HepG2 (cell line): Measurements from ENCODE around the gene CDK3. TPM values are rescaled to one million over a fixed set of nuclear protein-coding genes. Genes with fewer than 3 reads are reported as not detected.
A peak's percentile ranks its signal among the peaks of the same experiment; 100 is the strongest.

Experiments
- FOXC1 ChIP-seq: sonication (generic); formaldehyde crosslinking; IDR thresholded peaks from 2 replicates; pipeline ENCODE4 v1.8.0; 2022; ENCODE audit warnings: mild to moderate bottlenecking, missing genetic modification reagents, borderline replicate concordance
- FOXJ3 ChIP-seq: sonication (generic); formaldehyde crosslinking; IDR thresholded peaks from 2 replicates; pipeline ENCODE4 v1.4.0; 2020; ENCODE audit warnings: missing genetic modification reagents, mild to moderate bottlenecking, borderline replicate concordance
- IRF1 ChIP-seq: sonication (generic); formaldehyde crosslinking; IDR thresholded peaks from 2 replicates; pipeline ENCODE4 v1.4.0; 2020; ENCODE audit warnings: low read depth, mild to moderate bottlenecking, missing genetic modification reagents
- MIER3 ChIP-seq: IDR thresholded peaks from 2 replicates; pipeline ENCODE4 v1.6.1; 2016; ENCODE audit warnings: missing compliant biosample characterization, borderline replicate concordance
- MLX ChIP-seq: IDR thresholded peaks from 2 replicates; pipeline ENCODE4 v1.6.1; 2016
- NR2C2 ChIP-seq: sonication (generic); formaldehyde crosslinking; IDR thresholded peaks from 2 replicates; pipeline ENCODE4 v1.4.0; 2020; ENCODE audit warnings: missing genetic modification reagents, mild to moderate bottlenecking, moderate library complexity, borderline replicate concordance
- POGZ ChIP-seq: sonication (generic); formaldehyde crosslinking; IDR thresholded peaks from 2 replicates; pipeline ENCODE4 v1.4.0; 2020; ENCODE audit warnings: mild to moderate bottlenecking, missing genetic modification reagents
- RAD51 ChIP-seq: fragments of 450-650 bp; IDR thresholded peaks from 2 replicates; pipeline ENCODE4 v1.6.1; 2016; ENCODE audit warnings: borderline replicate concordance
- RFXANK ChIP-seq: IDR thresholded peaks from 2 replicates; pipeline ENCODE4 v1.6.1; 2016
- RFXAP ChIP-seq: sonication (generic); formaldehyde crosslinking; IDR thresholded peaks from 2 replicates; pipeline ENCODE4 v1.4.0; 2020; ENCODE audit warnings: missing genetic modification reagents, borderline replicate concordance
- SRSF9 ChIP-seq: fragments of 200-400 bp; formaldehyde crosslinking; IDR thresholded peaks from 2 replicates; pipeline ENCODE4 v1.6.1; 2018; ENCODE audit warnings: borderline replicate concordance, mild to moderate bottlenecking, low read depth, low read length; ENCODE audit not compliant: insufficient read depth, poor library complexity, severe bottlenecking
- TFE3 ChIP-seq: IDR thresholded peaks from 2 replicates; pipeline ENCODE4 v1.6.1; 2016
- THYN1 ChIP-seq: sonication (generic); formaldehyde crosslinking; IDR thresholded peaks from 2 replicates; pipeline ENCODE4 v1.8.1; 2023; ENCODE audit warnings: low read depth, mild to moderate bottlenecking, moderate library complexity, missing genetic modification reagents, borderline replicate concordance
- U2AF1 ChIP-seq: fragments of 200-400 bp; formaldehyde crosslinking; optimal IDR thresholded peaks from 2 replicates; pipeline ENCODE3; 2017; ENCODE audit warnings: mild to moderate bottlenecking, low read depth, low read length
- ZBED4 ChIP-seq: sonication (generic); formaldehyde crosslinking; IDR thresholded peaks from 2 replicates; pipeline ENCODE4 v1.4.0; 2020; ENCODE audit warnings: missing genetic modification reagents, borderline replicate concordance
- ZBTB21 ChIP-seq: sonication (generic); formaldehyde crosslinking; IDR thresholded peaks from 2 replicates; pipeline ENCODE4 v1.4.0; 2020; ENCODE audit warnings: missing genetic modification reagents
- ZFP1 ChIP-seq: IDR thresholded peaks from 2 replicates; pipeline ENCODE4 v1.6.1; 2016
- ZNF264 ChIP-seq: sonication (generic); formaldehyde crosslinking; IDR thresholded peaks from 2 replicates; pipeline ENCODE4 v1.4.0; 2020; ENCODE audit warnings: missing genetic modification reagents
- ZNF30 ChIP-seq: sonication (generic); formaldehyde crosslinking; IDR thresholded peaks from 2 replicates; pipeline ENCODE4 v1.5.0; 2020; ENCODE audit warnings: mild to moderate bottlenecking, missing genetic modification reagents
- ZNF724P ChIP-seq: sonication (generic); formaldehyde crosslinking; IDR thresholded peaks from 2 replicates; pipeline ENCODE4 v1.8.0; 2022; ENCODE audit warnings: missing genetic modification reagents, borderline replicate concordance
- ZNF75D ChIP-seq: sonication (generic); formaldehyde crosslinking; IDR thresholded peaks from 2 replicates; pipeline ENCODE4 v1.8.1; 2023; ENCODE audit warnings: missing genetic modification reagents, mild to moderate bottlenecking, borderline replicate concordance
- ZNF878 ChIP-seq: sonication (generic); formaldehyde crosslinking; IDR thresholded peaks from 2 replicates; pipeline ENCODE4 v1.8.1; 2023; ENCODE audit warnings: mild to moderate bottlenecking, missing genetic modification reagents, moderate library complexity
- polyA plus RNA-seq, 8 experiments: library from polyadenylated mRNA; depleted of rRNA in 3 of 8; stranded (reverse) in 7 of 8; unstranded in 1 of 8; fragments of >200 nt; fragmentation: Illumina TruSeq in 4 of 8; extraction: Trizol in 4 of 8; gene quantifications; 2 replicates each; pipeline versions ENCODE4 v1.2.1 to v1.2.3, GENCODE V29; 2011 to 2016; ENCODE audit warnings: low read depth in 4 of 8, missing spikeins in 1 of 8, mixed read lengths in 1 of 8; ENCODE audit not compliant: insufficient read depth in 1 of 8
- total RNA-seq, 5 experiments: library from RNA; depleted of rRNA; stranded (reverse); fragments of >200 nt; fragmentation: Illumina TruSeq; extraction: Trizol; gene quantifications; 2 replicates each; pipeline ENCODE4 v1.2.3, GENCODE V29; 2016; ENCODE audit warnings: low read depth in 1 of 5

Gene CDK3
- total and polyA plus RNA-seq, 2 of the 13 experiments (the other 11 are each of a cell fraction or from before 2014, with no cell fraction given) = 5.8 to 11.4 TPM

GRCh38 chr17:75978938-75979704, 21.5 kb upstream of the CDK3 start, which contains the start of the genes ACOX1 and TEN1 (continued):
- TF ChIP-seq TFE3 (CRISPR knock-in tag) = peak; percentile 86
- TF ChIP-seq ZNF724P (CRISPR knock-in tag) = peak; percentile 79; the same call in 1 of the 2 replicates
- 0 out of 2 replicates have a peak, but pooled peaks have one; percentile 2 for TF ChIP-seq ZNF75D (CRISPR knock-in tag)
- TF ChIP-seq THYN1 = no peak
- peak; percentile 99 for TF ChIP-seq RAD51
- no peak for TF ChIP-seq ZNF30 (CRISPR knock-in tag)
- TF ChIP-seq ZFP1 (CRISPR knock-in tag) = peak; percentile 16; the same call in 1 of the 2 replicates
- peak; percentile 85 for TF ChIP-seq NR2C2 (CRISPR knock-in tag)
- TF ChIP-seq FOXJ3 (CRISPR knock-in tag) = no peak; the same call in 1 of the 2 replicates
- TF ChIP-seq SRSF9 = no peak
- TF ChIP-seq RFXANK (CRISPR knock-in tag) = peak; percentile 88
- TF ChIP-seq POGZ (CRISPR knock-in tag) = peak; percentile 90
- TF ChIP-seq RFXAP (CRISPR knock-in tag) = peak; percentile 70
- no peak; the same call in 1 of the 2 replicates for TF ChIP-seq ZBTB21 (CRISPR knock-in tag)
- peak; percentile 90; the same call in 1 of the 2 replicates for TF ChIP-seq ZNF878
- TF ChIP-seq FOXC1 (CRISPR knock-in tag) = peak; percentile 84
- TF ChIP-seq MLX (CRISPR knock-in tag) = peak; percentile 77
- peak; percentile 64 for TF ChIP-seq MIER3 (CRISPR knock-in tag)
- TF ChIP-seq ZBED4 (CRISPR knock-in tag) = 0 out of 2 replicates have a peak, but pooled peaks have one; percentile 77
- TF ChIP-seq ZNF264 (CRISPR knock-in tag) = peak; percentile 43
- peak; percentile 56; the same call in 1 of the 2 replicates for TF ChIP-seq IRF1 (CRISPR knock-in tag)
- peak; percentile 25 for TF ChIP-seq U2AF1
